ENCODE measurements around the gene PTPN22.

PTPN22 gene

GRCh38 chr1:113871597-113872113 lies at the start of gene PTPN22:
PTPN22 (minus strand) TSS chr1:113871712.
- Mint-ChIP-seq H3K27me3 (no peaks in the 10 kb centered on the region), H3K27ac (peak within 1 kb of the TSS; percentile 98), H3K36me3 (peaks cover 21% of the 10 kb centered on the region), H3K4me1 (peaks cover 75% of the 10 kb centered on the region), H3K4me3 (peak within 1 kb of the TSS; percentile 95), H3K9me3 (peaks cover 6% of the 10 kb centered on the region)

GRCh38 chr1:113918243-113918642 lies 46.7 kb upstream of the PTPN22 start:
- H3K36me3 Mint-ChIP-seq = peaks cover 6% of the 10 kb centered on the region
- H3K4me3 Mint-ChIP-seq = no peak overlapping the region
- peak overlapping the region; percentile 1 for H3K27ac Mint-ChIP-seq
- no peaks in the 10 kb centered on the region for H3K4me1 Mint-ChIP-seq
- H3K9me3 Mint-ChIP-seq = no peaks in the 10 kb centered on the region
- H3K27me3 Mint-ChIP-seq = no peaks in the 10 kb centered on the region

- H3K27me3 Mint-ChIP-seq = no peaks in the 10 kb centered on the region
- H3K36me3 Mint-ChIP-seq = peaks cover 6% of the 10 kb centered on the region
- H3K9me3 Mint-ChIP-seq = no peaks in the 10 kb centered on the region
- no peaks in the 10 kb centered on the region for H3K4me1 Mint-ChIP-seq
- no peak overlapping the region for H3K27ac Mint-ChIP-seq
- no peak overlapping the region for H3K4me3 Mint-ChIP-seq
These were observed 46.0 kb upstream of the PTPN22 start for GRCh38 chr1:113917400-113918082.

- H3K9me3 Mint-ChIP-seq = no peaks in the 10 kb centered on the region
- H3K27me3 Mint-ChIP-seq = no peaks in the 10 kb centered on the region
- no peaks in the 10 kb centered on the region for H3K4me1 Mint-ChIP-seq
- peaks cover 6% of the 10 kb centered on the region for H3K36me3 Mint-ChIP-seq
- no peak overlapping the region for H3K27ac Mint-ChIP-seq
- H3K4me3 Mint-ChIP-seq = no peak overlapping the region
These were observed 45.5 kb upstream of the PTPN22 start for GRCh38 chr1:113916974-113917373.

- Mint-ChIP-seq H3K9me3 (no peaks in the 10 kb centered on the region), H3K36me3 (peaks cover 15% of the 10 kb centered on the region), H3K27ac (peak overlapping the region; percentile 26), H3K4me1 (peaks cover 8% of the 10 kb centered on the region), H3K4me3 (no peak overlapping the region), H3K27me3 (no peaks in the 10 kb centered on the region)
These were observed 42.6 kb upstream of the PTPN22 start for GRCh38 chr1:113913887-113914664.

GRCh38 chr1:113913312-113913668 lies 41.8 kb upstream of the PTPN22 start:
- no peaks in the 10 kb centered on the region for H3K27me3 Mint-ChIP-seq
- H3K27ac Mint-ChIP-seq = no peak overlapping the region
- H3K9me3 Mint-ChIP-seq = no peaks in the 10 kb centered on the region
- H3K4me1 Mint-ChIP-seq = peaks cover 8% of the 10 kb centered on the region
- no peak overlapping the region for H3K4me3 Mint-ChIP-seq
- peaks cover 15% of the 10 kb centered on the region for H3K36me3 Mint-ChIP-seq

- H3K36me3 Mint-ChIP-seq = peaks cover 15% of the 10 kb centered on the region
- H3K4me3 Mint-ChIP-seq = no peak overlapping the region
- no peaks in the 10 kb centered on the region for H3K9me3 Mint-ChIP-seq
- no peaks in the 10 kb centered on the region for H3K27me3 Mint-ChIP-seq
- no peak overlapping the region for H3K27ac Mint-ChIP-seq
- peaks cover 8% of the 10 kb centered on the region for H3K4me1 Mint-ChIP-seq
These were observed 41.2 kb upstream of the PTPN22 start for GRCh38 chr1:113912594-113913311.

GRCh38 chr1:113905435-113905861 lies 33.9 kb upstream of the PTPN22 start:
- Mint-ChIP-seq H3K36me3 (peaks cover 13% of the 10 kb centered on the region), H3K4me3 (peak overlapping the region; percentile 94), H3K4me1 (peaks cover 50% of the 10 kb centered on the region), H3K9me3 (no peaks in the 10 kb centered on the region), H3K27me3 (no peaks in the 10 kb centered on the region), H3K27ac (peak overlapping the region; percentile 99)

GRCh38 chr1:113904674-113905434 lies 33.3 kb upstream of the PTPN22 start, which contains the start of the genes AP4B1 and DCLRE1B:
AP4B1 (minus strand) TSS chr1:113904799; CDS start chr1:113904717, 82 bp downstream.
DCLRE1B (plus strand) TSS chr1:113905326; CDS start chr1:113905587, 261 bp downstream.
- peak within 1 kb of the TSS; percentile 99 for H3K27ac Mint-ChIP-seq
- no peaks in the 10 kb centered on the region for H3K9me3 Mint-ChIP-seq
- H3K36me3 Mint-ChIP-seq = peaks cover 13% of the 10 kb centered on the region
- peaks cover 51% of the 10 kb centered on the region for H3K4me1 Mint-ChIP-seq
- peak within 1 kb of the TSS; percentile 94 for H3K4me3 Mint-ChIP-seq
- H3K27me3 Mint-ChIP-seq = no peaks in the 10 kb centered on the region

- Mint-ChIP-seq H3K27ac (peak overlapping the region; percentile 99), H3K36me3 (peaks cover 17% of the 10 kb centered on the region), H3K27me3 (no peaks in the 10 kb centered on the region), H3K9me3 (no peaks in the 10 kb centered on the region), H3K4me1 (peaks cover 54% of the 10 kb centered on the region), H3K4me3 (peak overlapping the region; percentile 94)
These were observed 32.8 kb upstream of the PTPN22 start for GRCh38 chr1:113904293-113904673.

- H3K27ac Mint-ChIP-seq = peak overlapping the region; percentile 99
- H3K4me3 Mint-ChIP-seq = peak overlapping the region; percentile 94
- peaks cover 20% of the 10 kb centered on the region for H3K36me3 Mint-ChIP-seq
- H3K9me3 Mint-ChIP-seq = no peaks in the 10 kb centered on the region
- peaks cover 60% of the 10 kb centered on the region for H3K4me1 Mint-ChIP-seq
- H3K27me3 Mint-ChIP-seq = no peaks in the 10 kb centered on the region
These were observed 32.2 kb upstream of the PTPN22 start for GRCh38 chr1:113903501-113904292.

- no peaks in the 10 kb centered on the region for H3K9me3 Mint-ChIP-seq
- H3K4me3 Mint-ChIP-seq = no peak overlapping the region
- no peaks in the 10 kb centered on the region for H3K27me3 Mint-ChIP-seq
- peaks cover 72% of the 10 kb centered on the region for H3K4me1 Mint-ChIP-seq
- peak overlapping the region; percentile 83 for H3K27ac Mint-ChIP-seq
- H3K36me3 Mint-ChIP-seq = peaks cover 26% of the 10 kb centered on the region
These were observed 29.7 kb upstream of the PTPN22 start for GRCh38 chr1:113901191-113901590.

- Mint-ChIP-seq H3K36me3 (peaks cover 31% of the 10 kb centered on the region), H3K4me1 (peaks cover 78% of the 10 kb centered on the region), H3K27me3 (no peaks in the 10 kb centered on the region), H3K4me3 (no peak overlapping the region), H3K9me3 (no peaks in the 10 kb centered on the region), H3K27ac (peak overlapping the region; percentile 31)
These were observed 27.6 kb upstream of the PTPN22 start for GRCh38 chr1:113899111-113899510.

- Mint-ChIP-seq H3K9me3 (no peaks in the 10 kb centered on the region), H3K27ac (peak overlapping the region; percentile 31), H3K36me3 (peaks cover 30% of the 10 kb centered on the region), H3K4me1 (peaks cover 76% of the 10 kb centered on the region), H3K4me3 (no peak overlapping the region), H3K27me3 (no peaks in the 10 kb centered on the region)
These were observed 26.8 kb upstream of the PTPN22 start for GRCh38 chr1:113898241-113898814.

Measured in activated naive CD4-positive, alpha-beta T cell treated with anti-CD3 and anti-CD28 coated beads, Interleukin-2, amount 50 U/mL, for 24 hours (primary cell).